ENCODE results near the gene DYRK1A. TPM values are rescaled to one million over a fixed set of nuclear protein-coding genes. Genes with fewer than 3 reads are reported as not detected.
A peak's percentile ranks its signal among the peaks of the same experiment; 100 is the strongest.

Gene DYRK1A
- total RNA-seq, 8 experiments from 2014 or later: 37.3 to 65.7 (median 53.6) TPM

- no peak overlapping the region for H3K4me3 ChIP-seq
- ATAC-seq (replicated peaks in 6 of 8): no peak
- H3K4me1 ChIP-seq (replicated peaks in 1 of 2): no peaks in the 10 kb centered on the region
- in situ Hi-C loops (cut with MboI; ENCODE audit: low pct_unique_long_range_greater_than_20kb in 2 of 9, low sequenced_read_pairs in 9 of 9, unreplicated experiment in 9 of 9): no loop called here
- no peak overlapping the region for H3K27ac ChIP-seq
- WGBS, 10 experiments: 54 to 100% (median 75%) methylated on average over 2 to 5 of the region's 9 CpGs; no CpG with 5 or more reads in 1 of the 10 experiments
Measured at GRCh38 chr21:37342046-37342632, 24.4 kb upstream of the DYRK1A start.

DNA sequence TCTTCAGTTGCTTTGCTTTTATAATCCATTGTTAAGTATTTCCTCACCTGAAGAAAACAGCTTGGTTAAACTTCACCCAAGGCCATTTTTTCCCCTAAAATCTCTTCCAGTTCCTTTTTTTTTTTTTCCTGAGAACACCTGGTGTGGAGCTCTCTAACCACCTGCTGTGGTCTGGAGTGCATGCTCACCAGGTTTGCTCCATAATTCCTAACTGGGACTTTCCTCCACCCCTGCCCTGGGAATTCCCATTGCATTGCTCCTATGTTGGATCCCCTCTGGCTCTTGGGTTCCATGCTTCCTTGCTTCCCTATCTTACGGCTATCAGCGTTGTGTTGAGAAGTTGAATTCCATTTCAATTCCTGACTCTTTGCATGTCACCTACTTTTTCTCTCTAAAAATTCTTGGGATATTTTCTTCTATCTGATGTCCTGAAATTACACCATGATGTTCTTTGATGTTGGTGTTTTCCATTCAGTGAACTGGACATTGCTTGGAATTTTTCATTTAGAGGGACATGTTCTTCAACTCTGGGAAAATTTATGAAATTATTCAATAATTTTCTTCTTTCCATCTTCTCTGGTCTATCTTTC lies 19.6 kb upstream of the DYRK1A start:
- Histone ChIP-seq H3K4me1 (replicated peaks in 1 of 2) (no peaks in the 10 kb centered on the region), H3K4me3 (no peak overlapping the region), H3K27ac (no peak overlapping the region)
- in situ Hi-C loops (cut with MboI; ENCODE audit: low pct_unique_long_range_greater_than_20kb in 2 of 9, low sequenced_read_pairs in 9 of 9, unreplicated experiment in 9 of 9): no loop called here
- 35 to 100% (median 93%) methylated on average over 2 of the region's 2 CpGs; no CpG with 5 or more reads in 2 of the 10 experiments for WGBS, 10 experiments
- ATAC-seq (replicated peaks in 6 of 8): no peak

- in situ Hi-C loops (cut with MboI; ENCODE audit: low pct_unique_long_range_greater_than_20kb in 2 of 9, low sequenced_read_pairs in 9 of 9, unreplicated experiment in 9 of 9): no loop called here
- H3K4me1 ChIP-seq (replicated peaks in 1 of 2): no peaks in the 10 kb centered on the region
- no peak overlapping the region for H3K27ac ChIP-seq
- 13 to 76% (median 51%) methylated on average over 2 of the region's 2 CpGs; no CpG with 5 or more reads in 1 of the 10 experiments for WGBS, 10 experiments
- no peak for ATAC-seq (replicated peaks in 6 of 8)
- H3K4me3 ChIP-seq: no peak overlapping the region
Measured at GRCh38 chr21:37348664-37349063, 17.9 kb upstream of the DYRK1A start.

DNA sequence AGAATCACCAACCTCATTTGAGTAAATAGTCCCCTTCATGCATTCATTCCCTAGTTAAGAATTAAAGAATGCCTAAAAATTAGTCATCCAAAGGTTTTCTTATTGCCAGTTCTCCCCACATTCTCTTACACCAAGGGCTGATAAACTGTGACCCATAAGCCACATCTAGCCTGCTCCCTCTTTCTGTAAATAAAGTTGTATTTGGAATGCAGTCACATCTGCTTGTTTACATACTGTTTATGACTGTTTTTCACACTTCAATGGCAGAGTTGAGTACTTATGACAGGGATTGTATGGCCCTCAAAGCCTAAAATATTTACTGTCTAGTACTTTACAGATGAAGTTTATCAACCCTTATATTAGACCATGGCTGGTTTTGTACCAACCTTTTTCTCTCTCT lies 16.1 kb upstream of the DYRK1A start:
- Histone ChIP-seq H3K27ac (no peak overlapping the region), H3K4me1 (replicated peaks in 1 of 2) (no peaks in the 10 kb centered on the region), H3K4me3 (no peak overlapping the region)
- ATAC-seq (replicated peaks in 6 of 8): no peak
- in situ Hi-C loops (cut with MboI; ENCODE audit: low pct_unique_long_range_greater_than_20kb in 2 of 9, low sequenced_read_pairs in 9 of 9, unreplicated experiment in 9 of 9): no loop called here

GRCh38 chr21:37356706-37357105 lies 9.9 kb upstream of the DYRK1A start:
- 37 to 96% (median 80%) methylated on average over 3 to 5 of the region's 5 CpGs; no CpG with 5 or more reads in 1 of the 10 experiments for WGBS, 10 experiments
- H3K4me1 ChIP-seq (replicated peaks in 1 of 2): no peaks in the 10 kb centered on the region
- no peak for ATAC-seq (replicated peaks in 6 of 8)
- in situ Hi-C loops (cut with MboI; ENCODE audit: low pct_unique_long_range_greater_than_20kb in 2 of 9, low sequenced_read_pairs in 9 of 9, unreplicated experiment in 9 of 9): no loop called here
- H3K4me3 ChIP-seq: no peak overlapping the region
- H3K27ac ChIP-seq: no peak overlapping the region

DNA sequence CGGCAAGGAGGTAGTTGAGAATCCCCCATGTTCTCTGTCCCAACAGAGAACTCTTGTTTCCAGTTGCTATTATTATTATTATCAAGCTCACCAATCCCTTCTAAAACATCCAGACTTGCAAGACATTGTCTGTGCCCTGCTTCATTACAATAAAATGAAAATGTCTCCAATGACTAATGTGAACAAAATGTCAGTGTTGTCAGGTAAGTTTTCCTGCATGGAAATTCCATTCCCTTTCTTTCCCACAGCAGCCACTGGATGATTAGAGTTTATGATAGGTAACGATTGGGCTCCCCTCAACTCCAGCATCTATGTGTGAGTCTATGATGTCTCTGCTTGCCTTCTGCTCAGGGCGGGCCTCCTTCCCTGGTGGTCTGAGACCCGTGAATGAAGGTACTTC lies 8.9 kb upstream of the DYRK1A start:
- in situ Hi-C loops (cut with MboI; ENCODE audit: low pct_unique_long_range_greater_than_20kb in 2 of 9, low sequenced_read_pairs in 9 of 9, unreplicated experiment in 9 of 9): no loop called here
- ATAC-seq (replicated peaks in 6 of 8): no peak
- H3K4me3 ChIP-seq: no peak overlapping the region
- WGBS, 10 experiments: 67 to 100% (median 86%) methylated on average over 1 to 3 of the region's 4 CpGs; no CpG with 5 or more reads in 1 of the 10 experiments
- no peaks in the 10 kb centered on the region for H3K4me1 ChIP-seq (replicated peaks in 1 of 2)
- no peak overlapping the region for H3K27ac ChIP-seq

GRCh38 chr21:37358397-37358796 lies 8.2 kb upstream of the DYRK1A start:
- Histone ChIP-seq H3K4me3 (no peak overlapping the region), H3K4me1 (replicated peaks in 1 of 2) (no peaks in the 10 kb centered on the region), H3K27ac (no peak overlapping the region)
- WGBS, 10 experiments: 0 to 100% (median 50%) methylated on average over 1 to 5 of the region's 7 CpGs; no CpG with 5 or more reads in 1 of the 10 experiments
- in situ Hi-C loops (cut with MboI; ENCODE audit: low pct_unique_long_range_greater_than_20kb in 2 of 9, low sequenced_read_pairs in 9 of 9, unreplicated experiment in 9 of 9): no loop called here
- ATAC-seq (replicated peaks in 6 of 8): no peak

GRCh38 chr21:37363936-37364335 lies 2.6 kb upstream of the DYRK1A start:
- in situ Hi-C loops (cut with MboI; ENCODE audit: low pct_unique_long_range_greater_than_20kb in 2 of 9, low sequenced_read_pairs in 9 of 9, unreplicated experiment in 9 of 9): no loop called here
- ATAC-seq (replicated peaks in 6 of 8): no peak
- 80 to 100% (median 100%) methylated on average over 1 of the region's 1 CpG; no CpG with 5 or more reads in 5 of the 10 experiments for WGBS, 10 experiments

DNA sequence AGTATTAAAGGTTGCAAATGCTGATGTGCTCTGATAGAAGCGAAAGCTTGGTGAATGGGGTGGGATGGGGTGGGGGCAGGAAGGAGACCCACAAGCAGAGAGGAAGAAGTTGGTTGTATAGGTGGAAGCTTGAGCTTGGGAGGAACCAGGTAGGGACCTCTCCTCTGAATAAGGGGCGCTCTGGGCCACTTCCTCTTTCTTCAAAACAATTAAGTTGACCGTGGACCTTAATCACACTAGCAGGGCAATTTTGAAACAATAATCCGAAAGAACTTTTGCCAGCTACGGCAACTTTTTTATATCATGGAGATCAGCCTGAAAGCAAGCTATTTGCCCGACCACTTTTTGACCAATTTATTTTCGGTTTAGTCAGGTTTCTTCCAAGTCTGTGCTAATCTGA lies 1.9 kb upstream of the DYRK1A start:
- H3K4me1 ChIP-seq (replicated peaks in 1 of 2): peaks cover 3 to 12% of the 10 kb centered on the region in 2 donors
- peak overlapping the region in 1 of 2 donors; percentile 97 for H3K27ac ChIP-seq
- no peak for ATAC-seq (replicated peaks in 6 of 8)
- H3K4me3 ChIP-seq: peak overlapping the region in 1 of 5 donors; percentile 93
- WGBS, 10 experiments: 76 to 95% (median 82%) methylated on average over 1 to 6 of the region's 7 CpGs
- in situ Hi-C loops (cut with MboI; ENCODE audit: low pct_unique_long_range_greater_than_20kb in 2 of 9, low sequenced_read_pairs in 9 of 9, unreplicated experiment in 9 of 9): no loop called here

More at GRCh38 chr21:37363936-37364335, 2.6 kb upstream of the DYRK1A start:
- H3K4me1 ChIP-seq (replicated peaks in 1 of 2): peaks cover 3 to 8% of the 10 kb centered on the region in 2 donors
- H3K27ac ChIP-seq: no peak overlapping the region
- H3K4me3 ChIP-seq: no peak overlapping the region

DNA sequence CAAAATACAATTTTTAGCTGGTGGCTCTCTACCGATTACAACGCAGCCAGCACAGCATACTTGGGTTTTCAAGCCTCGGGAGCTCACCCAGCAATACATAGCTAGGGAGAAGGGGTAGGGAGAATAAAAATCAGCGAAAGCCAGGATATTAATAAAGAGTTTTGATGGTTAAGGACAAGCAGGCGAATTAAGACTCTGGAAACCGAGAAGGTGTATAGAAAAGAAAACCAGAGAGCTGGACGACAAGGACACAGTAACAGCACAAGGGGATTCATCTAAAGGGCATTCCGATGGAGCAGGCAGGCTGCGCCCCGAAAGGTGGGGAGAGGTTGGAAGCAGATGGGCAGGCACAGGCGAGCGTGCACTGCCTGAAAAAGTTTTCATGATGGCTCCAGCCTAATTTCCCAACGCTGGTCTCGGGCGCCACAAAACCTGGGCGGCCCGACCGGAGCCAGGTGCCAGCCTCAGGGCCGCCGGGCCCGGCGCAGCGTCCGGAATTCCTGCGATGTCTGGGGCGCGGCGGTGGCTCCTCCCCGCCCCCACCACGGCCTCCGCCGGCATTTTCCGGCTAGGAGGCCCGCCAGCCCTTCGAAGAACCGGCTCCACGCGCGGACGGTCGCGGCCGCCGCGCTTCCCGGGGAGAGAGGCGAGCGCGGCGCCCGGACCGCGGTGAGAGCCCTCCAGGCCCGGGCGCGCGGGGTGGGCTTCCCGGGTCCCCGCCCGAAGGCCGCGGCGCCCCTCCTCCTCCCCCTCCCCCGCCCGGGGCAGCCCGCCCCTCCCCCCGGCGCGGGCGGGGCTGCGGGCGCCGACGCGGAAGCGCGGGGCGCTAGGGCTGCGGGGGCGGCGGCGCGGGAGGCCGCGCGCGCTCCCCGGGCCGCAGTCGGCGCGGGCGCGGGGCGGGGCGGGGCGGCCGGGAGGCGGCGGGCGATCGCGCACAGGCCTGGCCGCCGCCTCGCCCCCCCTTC lies 774 bp upstream of the DYRK1A start:
- 0 to 12% (median 0%) methylated on average over 2 to 13 of the region's 106 CpGs; no CpG with 5 or more reads in 1 of the 10 experiments for WGBS, 10 experiments
- Histone ChIP-seq H3K27ac (peak overlapping the region; percentile 96 to 97), H3K4me3 (peak overlapping the region; percentile 62 to 98 (median 80)), H3K4me1 (replicated peaks in 1 of 2) (peaks cover 3 to 14% of the 10 kb centered on the region in 2 donors)
- in situ Hi-C loops (cut with MboI; ENCODE audit: low pct_unique_long_range_greater_than_20kb in 2 of 9, low sequenced_read_pairs in 9 of 9, unreplicated experiment in 9 of 9): no loop called here
- ATAC-seq (replicated peaks in 6 of 8): peak in 4 of 8 experiments; percentile 25 to 45 (median 32)

DNA sequence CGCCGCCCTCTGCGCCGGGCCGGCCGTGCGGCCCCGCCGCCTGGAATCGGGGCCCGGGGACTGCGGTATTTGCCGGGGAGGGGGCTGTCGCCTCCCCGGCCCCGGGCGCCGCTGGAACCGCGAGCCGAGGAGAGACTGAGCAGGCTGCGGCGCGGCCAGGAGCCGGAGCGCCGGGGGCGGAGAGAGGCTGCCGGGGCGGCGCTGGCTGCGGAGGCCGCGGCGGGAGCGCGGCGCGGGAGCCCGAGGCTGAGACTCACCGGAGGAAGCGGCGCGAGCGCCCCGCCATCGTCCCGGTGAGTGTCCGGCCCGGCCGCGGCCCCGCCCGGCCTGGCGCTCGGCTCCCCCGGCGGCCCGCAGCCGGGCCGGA lies 746 bp downstream of the DYRK1A start:
- peak in 1 of 8 experiments; percentile 0 for ATAC-seq (replicated peaks in 6 of 8)
- Histone ChIP-seq H3K27ac (peak overlapping the region; percentile 99 to 100), H3K4me3 (peak overlapping the region; percentile 77 to 98 (median 86)), H3K4me1 (replicated peaks in 1 of 2) (peaks cover 4 to 14% of the 10 kb centered on the region in 2 donors)
- no CpG with 5 or more reads among the region's 61 CpGs for WGBS, 10 experiments
- in situ Hi-C loops (cut with MboI; ENCODE audit: low pct_unique_long_range_greater_than_20kb in 2 of 9, low sequenced_read_pairs in 9 of 9, unreplicated experiment in 9 of 9): no loop called here

DNA sequence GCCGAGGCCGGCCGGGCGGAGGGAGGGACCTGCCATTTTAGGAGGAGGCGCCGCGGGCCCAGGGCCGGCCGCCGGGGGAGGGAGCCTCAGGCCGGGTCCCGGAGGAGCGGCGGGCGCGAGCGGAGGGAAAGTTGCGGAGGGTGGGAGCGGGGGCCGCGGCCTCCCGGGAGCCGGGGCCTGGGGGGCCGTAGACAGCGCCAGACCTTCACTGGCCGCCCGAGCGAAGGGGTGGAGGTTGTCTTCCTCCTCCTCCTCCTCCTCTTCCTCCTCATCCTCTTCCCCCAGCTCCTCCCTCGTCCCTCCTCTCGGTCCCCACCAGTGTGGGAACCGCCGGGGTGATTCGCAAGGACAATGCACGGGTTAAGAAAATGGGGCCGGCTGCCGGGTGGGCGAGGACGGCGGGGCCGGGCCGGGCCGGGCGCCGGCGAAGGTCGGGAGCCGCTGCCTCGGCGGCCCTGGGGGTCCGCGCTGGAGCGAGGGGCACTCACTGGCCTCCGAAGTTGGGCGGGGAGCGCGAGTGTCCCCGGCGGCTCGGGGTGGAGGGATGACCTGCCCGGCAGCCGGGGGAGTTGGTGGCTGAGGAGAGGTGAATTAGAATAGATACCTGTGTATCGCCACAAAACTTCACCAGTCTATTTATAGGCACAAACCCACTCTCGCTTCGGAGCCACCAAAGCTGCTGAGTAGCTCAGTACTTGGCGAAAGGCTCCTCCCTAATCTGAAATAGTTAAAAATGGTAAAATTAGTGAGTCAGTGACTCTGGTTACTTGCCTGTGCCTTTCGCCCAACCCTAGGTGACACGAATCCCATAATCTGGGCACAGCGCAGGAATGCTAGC lies 1.3 kb downstream of the DYRK1A start:
- in situ Hi-C loops (cut with MboI; ENCODE audit: low pct_unique_long_range_greater_than_20kb in 2 of 9, low sequenced_read_pairs in 9 of 9, unreplicated experiment in 9 of 9): no loop called here
- Histone ChIP-seq H3K27ac (peak overlapping the region; percentile 99 to 100), H3K4me1 (replicated peaks in 1 of 2) (peaks cover 7 to 17% of the 10 kb centered on the region in 2 donors), H3K4me3 (peak overlapping the region; percentile 77 to 98 (median 86))
- peak in 2 of 8 experiments; percentile 2 to 3 for ATAC-seq (replicated peaks in 6 of 8)
- WGBS, 10 experiments: 0% methylated on average over 1 to 4 of the region's 68 CpGs; no CpG with 5 or more reads in 7 of the 10 experiments

All from motor neuron (in vitro differentiated cells).